GM21786 (cell line): ENCODE measurements around the gene IL1RL2.

Experiments used
- ATAC-seq: cut with Tn5 transposase; IDR thresholded peaks from one replicate; pipeline ENCODE4 v1.9.1; 2021; ENCODE audit not compliant: unreplicated experiment

Gene IL1RL2

DNA sequence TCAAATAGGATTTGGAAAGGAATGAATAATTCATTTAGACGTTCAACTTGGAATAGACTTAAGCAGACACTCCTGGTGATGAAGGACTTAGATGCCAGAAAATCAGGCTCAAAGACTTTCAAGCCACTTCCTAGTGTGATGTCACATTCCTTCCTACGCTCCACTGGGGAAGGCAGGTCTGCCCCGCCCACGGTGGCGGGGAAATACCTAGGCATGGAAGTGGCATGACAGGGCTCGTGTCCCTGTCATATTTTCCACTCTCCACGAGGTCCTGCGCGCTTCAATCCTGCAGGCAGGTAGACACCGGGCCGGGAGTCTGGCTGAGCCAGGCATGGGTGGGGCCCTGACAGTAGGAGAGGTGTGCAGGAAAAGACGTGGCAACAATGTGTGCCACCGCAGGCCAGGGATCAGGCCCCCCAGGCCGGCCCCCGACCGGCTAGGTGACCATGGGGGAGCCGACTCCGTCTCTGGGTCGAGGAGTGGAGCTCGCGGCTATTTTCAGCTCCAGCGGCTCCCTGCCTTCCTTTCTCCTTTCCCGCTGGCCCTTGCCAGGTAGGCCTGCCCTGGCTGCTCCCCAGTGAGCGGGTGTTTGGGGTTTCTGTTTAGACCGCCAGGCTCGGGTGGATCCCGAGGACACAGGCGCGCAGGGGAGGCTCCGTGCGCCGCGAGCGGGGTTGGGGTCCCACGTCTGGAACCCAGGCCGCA lies at the start of gene IL1RL2:
Gene IL1RL2, plus strand, starts transcription at position 233 of the 705 bp plus-strand sequence. CDS start 845 bp downstream, outside the sequence.
- ATAC-seq = no peak

DNA sequence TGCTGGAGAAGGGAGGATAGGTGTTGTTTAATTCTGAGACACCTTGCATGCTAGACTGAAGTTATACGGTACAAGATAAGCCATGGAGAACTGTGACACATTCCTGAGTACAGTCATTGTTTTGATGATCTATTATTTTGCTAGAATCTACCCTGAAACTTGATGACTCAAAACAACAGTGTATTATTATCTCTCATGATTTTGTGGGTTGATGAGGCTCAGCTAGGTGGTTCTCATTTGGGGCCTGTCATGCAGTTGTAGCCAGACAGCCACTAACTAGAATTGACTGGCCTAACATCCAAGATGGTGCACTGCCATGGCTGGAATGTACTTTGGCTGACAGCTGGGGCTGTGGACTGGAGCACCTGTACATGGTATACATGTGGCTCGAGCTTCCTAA lies 49.7 kb upstream of the IL1RL2 start:
- ATAC-seq = no peak

DNA sequence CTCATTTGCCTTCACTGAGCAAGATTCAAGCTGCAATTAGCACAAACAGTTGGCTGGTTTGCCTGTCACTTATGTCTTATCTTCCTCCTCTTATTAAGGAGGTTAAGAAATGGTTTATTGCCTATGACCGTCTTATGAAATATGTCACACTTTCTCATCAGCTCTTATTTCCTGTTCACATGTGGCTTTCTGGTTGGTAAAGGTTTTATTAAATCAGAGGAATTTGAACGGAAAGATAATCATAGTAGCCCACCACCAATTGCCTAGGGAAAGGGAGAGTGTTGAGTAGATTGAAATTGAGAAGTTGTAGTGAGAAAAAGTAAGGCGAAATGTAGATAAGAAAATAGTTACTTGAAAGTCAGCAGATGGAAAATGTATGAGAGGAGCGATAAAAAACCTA lies 48.5 kb upstream of the IL1RL2 start:
- no peak for ATAC-seq

DNA sequence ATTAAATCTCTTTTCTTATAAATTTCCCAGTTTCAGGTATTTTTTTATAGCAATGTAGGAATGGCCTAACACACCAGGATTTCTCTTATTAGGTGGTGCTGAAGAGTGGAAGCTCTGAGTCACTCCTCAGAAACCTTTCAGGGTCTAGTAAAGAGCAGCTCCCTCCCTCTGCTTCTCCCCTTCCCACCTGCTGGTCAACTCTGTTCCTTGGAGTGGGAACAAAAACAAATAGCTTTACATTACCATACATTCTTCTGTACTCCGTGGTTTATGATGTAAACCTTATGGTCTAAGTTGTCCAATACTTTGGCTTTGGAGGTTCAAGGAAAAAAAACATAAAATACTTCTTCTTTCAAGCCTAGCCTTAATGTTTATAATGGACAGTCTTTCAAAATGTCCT lies 47.0 kb upstream of the IL1RL2 start:
- no peak for ATAC-seq

DNA sequence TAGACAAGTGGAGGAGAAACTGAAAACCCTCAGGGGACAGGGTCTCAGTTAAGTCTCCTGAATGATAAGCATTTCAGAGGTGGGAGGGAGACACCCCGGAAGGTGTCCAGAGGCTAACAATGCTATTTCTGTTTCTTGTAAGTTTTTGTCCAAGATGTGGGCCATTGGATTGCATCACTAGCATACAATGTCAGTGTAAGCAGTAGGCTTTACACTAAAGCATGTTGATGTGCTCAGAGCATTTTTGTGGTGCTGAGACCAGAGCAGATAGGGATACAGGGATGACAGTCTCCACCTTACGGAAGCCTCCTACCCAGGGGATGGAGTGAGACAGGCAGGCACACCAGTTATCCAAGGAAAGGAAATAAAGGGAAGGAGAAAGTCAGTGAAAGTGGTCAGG lies 46.4 kb upstream of the IL1RL2 start:
- no peak for ATAC-seq

DNA sequence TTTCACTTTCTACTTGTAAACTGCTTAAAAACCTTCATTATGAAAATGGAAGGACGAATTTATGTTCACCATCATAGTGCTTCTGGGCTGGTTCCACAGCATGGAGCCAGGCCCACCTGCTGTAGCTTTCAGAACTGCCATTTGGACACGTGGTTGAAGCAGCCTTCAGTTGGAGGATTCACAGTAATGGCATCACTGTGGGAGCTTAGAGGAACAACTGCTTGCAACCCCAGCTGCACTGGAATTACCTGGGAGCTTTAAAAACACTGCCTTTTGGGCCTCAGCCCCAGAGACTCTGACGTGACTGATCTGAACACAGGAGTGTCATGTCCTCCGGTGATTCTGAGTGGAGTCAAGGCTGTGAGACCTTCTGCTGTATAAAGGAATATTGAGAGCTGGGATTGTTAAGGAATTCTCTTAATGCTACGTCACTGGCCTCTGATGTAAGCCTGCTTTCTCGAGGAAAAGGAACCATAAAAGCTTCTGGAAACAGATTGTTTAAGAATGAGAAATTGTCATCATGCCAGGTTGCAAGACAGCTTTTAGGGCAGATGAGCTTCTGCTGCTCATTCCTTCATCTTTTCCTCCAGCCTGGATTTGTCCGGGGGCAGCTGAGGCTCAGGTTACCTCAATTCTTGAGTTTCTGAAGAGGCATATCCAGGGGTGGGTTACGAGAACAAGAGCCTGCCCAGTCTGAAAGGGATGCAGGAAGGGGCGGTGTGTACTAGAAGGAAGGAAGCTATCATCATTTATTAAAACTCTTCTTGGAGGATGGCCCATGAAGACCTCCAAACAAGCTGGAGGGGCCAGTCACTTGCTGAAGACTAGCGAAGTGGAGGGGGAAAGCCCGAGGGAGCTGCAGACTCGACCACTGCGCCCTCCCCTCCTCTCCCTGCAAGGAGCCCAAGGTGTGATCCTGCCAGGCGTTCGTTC lies 45.5 kb upstream of the IL1RL2 start:
- ATAC-seq = no peak

DNA sequence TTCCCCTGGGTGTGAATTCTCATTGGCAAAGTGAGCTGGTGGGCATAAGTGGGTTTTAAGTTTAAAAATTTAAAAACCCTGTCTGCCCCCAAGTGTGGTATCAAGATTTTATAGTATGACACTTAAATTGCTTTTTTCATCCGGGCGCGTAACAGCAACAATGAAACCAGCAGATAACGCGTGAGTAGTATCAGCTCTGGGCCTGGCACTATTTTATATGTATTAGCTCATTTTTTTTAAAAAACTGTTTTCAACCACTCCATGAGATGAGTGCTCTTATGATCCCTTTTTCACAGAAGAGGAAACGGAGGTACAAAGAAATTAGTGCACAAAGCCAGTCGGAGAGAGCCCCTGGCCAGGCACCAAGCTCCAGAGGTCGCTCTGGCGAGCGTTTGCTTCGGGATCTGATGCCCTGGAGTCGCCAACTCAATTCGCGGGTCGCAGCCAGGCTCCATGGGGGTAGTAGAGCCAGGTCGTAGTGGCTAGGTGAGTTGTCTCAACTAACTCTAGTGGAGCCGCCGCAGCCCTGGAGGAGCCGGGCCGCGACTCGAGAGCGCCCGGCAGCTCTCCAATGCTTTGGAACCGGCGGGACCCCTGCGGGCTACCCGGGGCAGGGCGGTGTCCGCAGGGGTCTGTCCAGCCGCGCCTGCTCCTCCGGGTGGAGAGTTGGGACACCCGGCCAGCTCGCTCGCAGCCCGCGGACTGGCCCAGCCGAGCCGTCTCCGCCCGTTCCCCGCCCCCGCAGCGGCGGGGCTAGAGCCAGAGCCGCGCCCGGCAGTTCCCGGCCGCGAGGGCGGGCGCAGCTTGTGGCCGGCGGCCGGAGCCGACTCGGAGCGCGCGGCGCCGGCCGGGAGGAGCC lies 44.6 kb upstream of the IL1RL2 start, which contains the start of gene IL1R1:
Gene IL1R1, plus strand, starts transcription at position 777 of the 859 bp plus-strand sequence. CDS start 14,979 bp downstream, outside the sequence.
- no peak for ATAC-seq

DNA sequence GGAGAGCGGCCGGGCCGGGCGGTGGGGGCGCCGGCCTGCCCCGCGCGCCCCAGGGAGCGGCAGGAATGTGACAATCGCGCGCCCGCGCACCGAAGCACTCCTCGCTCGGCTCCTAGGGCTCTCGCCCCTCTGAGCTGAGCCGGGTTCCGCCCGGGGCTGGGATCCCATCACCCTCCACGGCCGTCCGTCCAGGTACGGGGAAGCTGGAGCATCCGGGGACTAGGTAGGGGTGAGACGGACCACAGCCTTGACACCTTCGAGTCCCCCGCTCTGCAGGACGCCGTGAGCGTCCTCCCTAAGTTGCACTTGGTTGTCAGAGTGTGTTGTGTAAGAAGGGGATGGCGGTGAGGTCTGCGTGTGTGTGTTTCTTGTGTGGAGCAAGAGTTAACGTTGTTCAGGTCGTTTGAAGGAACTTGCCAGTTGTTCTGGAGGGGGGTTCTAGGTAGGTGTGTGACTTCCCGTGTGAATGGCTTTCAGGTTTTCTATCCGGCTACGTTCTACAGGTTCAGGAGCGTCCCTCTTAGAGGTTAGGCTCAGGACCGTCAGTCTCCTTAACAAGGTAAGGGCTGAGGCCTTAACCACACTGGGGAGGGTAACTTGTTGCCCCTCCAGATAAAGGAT lies 43.9 kb upstream of the IL1RL2 start:
- no peak for ATAC-seq

DNA sequence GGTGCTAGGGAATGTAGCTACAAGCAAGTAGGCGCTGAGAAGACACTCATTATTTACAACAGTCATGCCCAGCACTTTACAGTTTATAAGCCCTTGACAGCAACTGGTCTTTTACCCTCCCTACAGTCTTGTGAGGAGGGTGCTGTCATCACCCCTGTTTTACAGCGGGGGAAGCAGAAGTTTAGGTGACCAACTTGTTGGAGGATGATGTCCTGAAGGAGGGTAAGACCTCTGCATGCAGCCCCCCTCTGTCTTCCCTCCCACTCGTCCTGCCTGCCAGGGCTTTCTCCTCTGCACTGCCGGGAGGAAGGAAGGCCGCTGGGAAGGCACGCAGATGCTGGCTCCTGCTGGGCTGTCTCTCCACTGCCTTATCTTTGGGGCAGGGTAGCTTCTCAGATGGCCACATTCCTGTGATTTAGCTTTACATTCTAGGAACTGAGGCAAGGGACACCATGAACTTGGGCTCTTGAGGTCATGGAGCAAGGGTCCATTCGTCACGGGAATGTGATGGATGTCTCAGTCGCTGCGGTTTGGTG lies 43.3 kb upstream of the IL1RL2 start:
- no peak for ATAC-seq

DNA sequence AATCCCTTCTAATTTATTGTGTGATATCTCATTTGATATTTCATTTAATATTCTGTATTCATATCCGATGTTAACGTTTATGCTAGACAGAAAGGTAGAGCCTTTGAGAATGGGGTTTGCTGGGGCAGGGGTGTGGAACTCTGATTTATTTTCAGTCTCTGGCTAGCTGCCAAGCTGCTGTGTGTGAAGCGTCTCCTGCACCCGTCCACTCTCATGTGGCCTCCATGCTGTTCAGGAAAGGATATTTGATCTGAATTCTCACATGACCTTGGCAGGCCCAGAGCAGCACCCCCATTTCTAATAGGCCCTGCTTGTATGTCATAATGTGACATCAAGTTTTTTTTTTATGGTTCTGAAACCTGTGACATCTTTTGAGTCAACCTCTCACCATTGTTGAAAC lies 42.7 kb upstream of the IL1RL2 start:
- no peak for ATAC-seq

DNA sequence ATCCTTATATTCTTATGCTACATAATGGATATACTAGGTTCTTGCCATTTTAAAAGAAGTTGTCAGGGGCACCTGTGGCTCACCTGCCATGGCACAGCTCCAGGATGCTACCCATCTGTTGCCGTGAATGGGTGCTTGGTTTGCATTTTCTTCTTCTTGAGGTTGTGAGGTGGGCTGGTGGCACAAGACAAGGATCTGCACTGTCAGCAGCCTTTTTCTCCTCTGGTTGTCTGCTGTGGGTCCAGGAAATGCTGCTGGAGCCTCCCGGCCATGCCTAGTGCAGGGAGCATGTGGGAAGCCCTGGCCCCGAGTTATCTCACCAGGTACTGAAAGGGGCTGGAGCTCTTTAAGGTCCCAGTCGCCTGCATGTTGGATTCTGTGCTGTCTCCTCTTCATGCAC lies 41.7 kb upstream of the IL1RL2 start:
- ATAC-seq = no peak

DNA sequence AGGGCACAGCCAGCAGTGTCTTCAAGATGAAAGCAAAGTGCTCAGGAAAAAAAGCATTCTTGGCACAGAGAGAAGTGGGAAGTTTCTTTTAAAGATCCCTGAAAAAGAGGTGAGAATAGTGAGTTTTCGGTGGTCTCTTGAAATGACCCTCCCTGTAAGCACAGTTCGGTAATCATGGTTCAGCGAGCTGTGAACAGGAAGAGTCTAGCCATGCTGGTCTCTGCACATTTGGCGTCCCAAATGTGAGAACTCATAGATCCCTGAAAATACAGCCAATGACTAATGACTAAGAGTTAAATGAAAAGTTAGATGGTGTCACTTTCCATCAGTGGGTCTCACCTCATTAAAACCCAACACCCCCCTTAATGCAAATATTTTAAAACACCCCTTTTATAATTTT lies 40.9 kb upstream of the IL1RL2 start:
- no peak for ATAC-seq

DNA sequence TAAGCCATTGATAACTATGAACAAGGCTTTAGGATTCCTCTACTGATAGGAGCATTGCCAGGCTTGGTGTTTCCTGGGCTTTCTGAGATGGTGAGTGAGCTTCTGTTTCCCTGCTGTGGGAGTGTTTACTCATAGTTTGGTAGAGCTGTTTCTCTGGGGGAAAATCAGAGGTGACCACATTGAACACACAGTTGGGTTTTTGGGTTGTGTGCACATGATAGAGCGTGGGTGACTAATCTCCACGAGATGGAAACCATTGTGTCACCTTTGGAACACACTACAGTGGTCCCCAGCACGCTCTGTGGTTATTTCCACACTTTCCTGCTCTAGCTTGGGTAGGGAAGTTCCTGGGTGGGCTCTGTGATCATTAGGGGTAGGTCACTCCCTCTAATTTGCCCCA lies 38.9 kb upstream of the IL1RL2 start:
- ATAC-seq = no peak

DNA sequence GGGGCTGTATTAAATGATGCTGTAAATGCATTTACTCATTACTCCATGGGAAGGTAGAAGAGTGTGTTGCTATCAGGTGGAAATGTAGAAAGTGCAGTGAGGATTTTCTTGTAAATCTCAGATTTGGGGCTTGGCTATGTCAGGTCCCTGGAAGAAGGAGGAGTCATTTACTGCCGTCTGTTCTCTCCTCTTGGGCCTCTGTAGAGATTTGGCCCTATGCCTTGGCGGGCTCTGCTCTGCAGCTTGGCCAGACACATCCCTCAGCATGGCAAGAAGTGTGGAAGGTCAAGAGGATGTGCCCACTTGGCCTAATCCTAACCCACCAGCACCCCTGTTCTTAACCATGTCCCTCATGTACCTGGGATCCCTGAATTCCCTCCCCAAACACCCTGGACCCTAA lies 37.6 kb upstream of the IL1RL2 start:
- no peak for ATAC-seq

DNA sequence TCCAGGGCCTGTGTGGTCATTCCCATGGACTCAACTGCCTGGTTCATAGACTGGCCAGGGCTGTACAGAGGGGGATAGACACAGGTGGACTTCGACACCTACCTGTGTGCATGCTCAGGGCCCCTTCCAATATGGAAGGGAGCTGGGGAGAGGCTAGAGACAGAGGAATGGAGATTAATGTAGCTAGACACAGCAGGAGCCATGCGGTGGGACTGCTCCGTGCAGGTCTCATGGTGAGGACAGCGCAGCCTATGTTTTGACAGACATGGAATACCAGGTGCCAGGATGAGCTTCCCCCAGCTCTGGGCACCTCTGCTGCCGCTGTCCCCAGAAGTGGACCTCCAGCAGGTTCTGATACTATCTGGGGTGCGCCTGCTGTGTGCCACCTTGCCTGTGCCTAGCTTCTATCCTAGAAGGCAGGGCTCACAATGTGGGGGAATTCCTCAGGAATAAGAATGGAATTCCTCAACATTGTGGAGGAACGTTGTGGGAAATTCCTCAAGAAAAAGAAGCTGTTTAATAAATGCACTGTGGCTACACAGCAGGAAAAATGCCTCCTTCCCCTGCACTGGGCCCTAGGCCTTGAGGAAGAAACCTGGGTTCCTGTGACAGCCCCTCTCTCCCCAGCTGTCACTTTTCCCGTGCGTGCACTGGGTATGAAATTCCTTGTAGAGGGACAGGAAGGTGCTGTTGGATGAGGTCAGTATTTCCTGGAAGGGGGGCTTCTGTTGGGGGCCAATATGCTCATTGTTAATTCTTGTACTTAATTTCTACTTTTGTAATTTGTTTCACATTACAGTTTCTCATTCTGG lies 37.0 kb upstream of the IL1RL2 start:
- ATAC-seq = no peak

DNA sequence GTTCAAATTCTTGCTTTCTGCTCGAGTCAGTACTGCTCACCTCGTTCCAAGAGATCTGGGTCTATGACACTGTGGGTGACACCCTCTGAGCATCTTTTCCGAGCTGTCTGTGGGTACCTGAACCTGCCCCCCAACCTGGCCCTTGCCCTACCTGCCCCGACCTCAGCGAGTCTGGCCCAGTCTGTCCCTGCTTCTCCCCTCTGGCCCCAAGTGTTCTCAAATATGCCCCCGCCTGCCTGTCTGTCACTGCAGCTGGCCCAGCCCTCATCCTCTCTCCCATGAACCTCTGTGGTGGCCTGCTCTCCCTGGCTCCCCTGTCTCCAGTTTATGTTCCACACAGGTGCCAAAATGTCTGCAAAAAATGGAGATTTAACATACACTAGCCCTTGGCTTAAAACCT lies 32.5 kb upstream of the IL1RL2 start:
- no peak for ATAC-seq

DNA sequence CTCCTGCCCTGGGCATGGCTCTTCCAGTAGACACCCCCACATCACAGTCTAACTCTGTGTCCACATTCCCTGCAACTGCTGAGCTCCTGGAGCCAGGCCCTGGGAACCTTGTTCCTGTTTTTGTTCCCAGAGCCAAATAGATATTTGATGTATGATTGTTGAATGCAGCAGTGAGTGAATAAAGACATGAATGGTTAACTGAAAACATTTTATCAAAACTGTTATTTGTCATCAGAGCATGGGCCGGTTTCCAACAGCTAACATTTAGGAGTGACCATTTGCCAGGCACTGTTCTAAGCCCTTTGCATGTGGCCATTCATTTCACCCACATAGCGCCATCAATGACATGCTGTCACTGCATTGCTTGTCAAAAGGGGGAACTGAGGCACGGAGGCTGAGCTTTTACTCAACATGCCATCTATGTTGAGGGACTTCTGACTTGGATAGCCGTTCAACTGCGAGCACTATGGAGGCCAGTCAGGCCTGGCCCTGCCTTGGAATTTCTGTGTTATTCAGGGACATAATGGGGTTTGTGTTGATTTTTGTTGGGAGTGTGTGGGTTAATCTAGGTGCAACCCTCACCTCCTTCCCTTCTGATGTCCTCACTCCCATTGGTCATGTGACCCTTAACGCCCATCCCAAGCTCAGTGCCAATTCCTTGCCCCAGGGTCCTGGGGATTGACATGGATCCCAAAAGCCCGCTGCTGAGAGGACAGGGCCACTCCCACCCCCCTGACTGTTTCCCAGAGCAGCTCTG lies 31.7 kb upstream of the IL1RL2 start:
- ATAC-seq = no peak

DNA sequence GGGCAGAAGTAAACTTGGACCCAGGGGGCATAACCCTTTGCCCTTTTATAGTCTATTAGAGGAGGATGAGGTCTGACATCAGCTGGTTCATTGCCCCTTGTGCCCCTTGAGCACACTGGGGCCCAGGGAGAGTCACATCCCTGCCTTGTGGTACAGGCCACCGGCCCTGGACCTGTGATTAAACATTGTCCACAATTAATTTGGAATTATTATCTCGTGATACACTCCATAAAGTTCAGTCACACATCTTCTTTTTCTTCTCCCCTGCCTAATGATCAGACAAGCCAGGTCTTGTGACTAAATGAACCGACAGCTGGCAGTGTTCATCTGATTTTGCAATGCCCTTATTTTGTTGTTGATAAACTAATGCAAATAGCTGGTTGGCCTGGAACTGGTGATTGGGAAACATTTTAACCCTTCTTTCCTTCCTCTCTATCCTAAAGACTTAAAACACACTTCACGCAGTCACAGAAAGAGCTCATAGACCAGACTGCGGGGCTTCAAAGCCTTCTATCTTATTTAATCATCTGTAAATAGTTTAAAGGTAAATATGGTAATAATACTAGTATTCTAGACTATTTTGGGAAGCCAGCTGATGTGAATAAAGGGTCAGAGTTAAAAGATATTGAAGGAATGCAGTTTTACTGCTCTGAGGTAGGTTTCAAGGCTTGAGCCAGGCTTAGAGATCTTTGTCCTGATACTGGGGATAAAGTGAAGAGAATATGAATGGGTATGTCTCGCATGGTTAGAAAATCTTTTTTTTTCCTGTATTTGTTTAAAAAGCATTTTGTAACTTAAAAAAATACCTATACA lies 30.9 kb upstream of the IL1RL2 start:
- no peak for ATAC-seq
